GM12892 (cell line): Measurements from ENCODE around the gene KCNA2.

Experiments used
- POLR2A ChIP-seq: IDR thresholded peaks from 2 replicates; pipeline ENCODE4 v1.6.1; 2011; ENCODE audit warnings: low read depth, low read length, control low read depth
- POLR2AphosphoS5 ChIP-seq: IDR thresholded peaks from 2 replicates; pipeline ENCODE4 v1.6.1; 2011; ENCODE audit warnings: low read depth, low read length, control low read depth
- TAF1 ChIP-seq: IDR thresholded peaks from 2 replicates; pipeline ENCODE4 v1.6.1; 2011; ENCODE audit warnings: low read depth, mild to moderate bottlenecking, control low read depth, low read length, borderline replicate concordance

GRCh38 chr1:110570901-110571300 lies 35.3 kb downstream of the KCNA2 start:
- TF ChIP-seq POLR2A, result no peak
- no peak for TF ChIP-seq TAF1
- no peak for TF ChIP-seq POLR2AphosphoS5
